Measurements from ENCODE around the gene ANKS1B.
"Not testable (repeated sequence)": the region's sequence is repeated elsewhere in the genome, so short reads cannot be mapped to it uniquely, and the experiment has no call there.

Gene ANKS1B

DNA sequence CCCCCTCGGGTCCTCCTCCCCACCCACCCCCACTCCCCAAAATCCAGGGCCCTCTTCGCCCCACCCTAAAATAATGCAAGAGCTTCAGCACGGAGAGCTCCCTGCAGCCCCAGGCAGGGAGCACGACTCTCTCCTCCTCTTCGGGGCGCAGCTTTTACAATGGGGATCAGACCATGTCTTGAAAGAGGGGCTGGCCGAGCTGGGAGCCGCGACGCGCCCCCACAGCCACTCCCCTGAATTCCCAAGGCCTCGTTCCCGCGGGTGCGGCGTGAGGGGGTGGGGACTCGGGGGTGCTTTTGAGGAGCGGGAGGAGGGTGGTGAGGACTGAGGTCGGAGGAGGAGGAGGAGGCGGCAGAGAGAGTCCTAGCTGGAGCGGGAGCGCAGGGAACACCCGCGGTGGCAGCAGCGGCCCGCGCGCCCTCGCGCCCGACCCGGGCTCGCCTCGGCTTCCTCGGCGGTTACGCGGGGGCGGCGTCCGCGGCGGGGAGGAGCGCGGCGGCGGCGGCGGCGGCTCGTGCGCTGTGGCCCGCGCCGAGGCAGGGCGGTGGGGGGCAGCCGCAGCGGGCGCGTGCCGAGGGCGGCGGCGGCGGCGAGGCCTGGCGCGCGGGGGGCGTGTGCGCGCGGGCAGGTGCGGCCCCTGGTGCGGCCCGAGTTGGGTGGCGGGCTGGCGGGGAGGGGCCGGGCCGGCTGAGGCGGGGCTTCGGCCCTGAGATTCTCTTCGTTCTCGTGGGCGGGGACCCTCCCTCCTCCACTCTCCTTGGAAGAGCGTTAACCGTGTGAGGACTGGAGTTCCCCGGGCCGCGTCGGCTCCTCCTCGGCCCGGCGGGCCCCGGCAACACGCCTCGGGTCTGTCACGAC lies at the start of gene ANKS1B:
ANKS1B (minus strand) TSS at position 666 of the 858 bp plus-strand sequence. CDS start 699 bp downstream, outside the sequence.
- DNase-seq = peak; percentile 26

DNA sequence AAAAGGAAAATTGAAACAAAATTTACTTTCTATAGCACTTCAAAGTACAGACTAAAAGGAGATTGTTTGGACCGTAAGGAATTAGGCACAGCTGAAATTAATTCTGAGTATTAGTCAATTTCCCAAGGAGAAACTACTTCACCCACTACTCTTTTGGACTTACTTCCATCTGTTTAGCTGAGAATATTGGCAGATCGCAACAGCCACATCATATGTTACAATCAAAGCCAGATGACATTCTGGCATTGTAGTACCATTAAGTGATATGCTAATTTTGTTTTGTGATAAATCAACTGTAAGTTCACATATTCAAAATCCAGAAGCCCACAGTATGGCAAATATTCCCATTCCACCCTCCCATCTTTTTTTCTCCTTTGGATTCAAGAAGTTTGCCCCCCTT lies 47.1 kb upstream of the ANKS1B start:
- no peak for DNase-seq

DNA sequence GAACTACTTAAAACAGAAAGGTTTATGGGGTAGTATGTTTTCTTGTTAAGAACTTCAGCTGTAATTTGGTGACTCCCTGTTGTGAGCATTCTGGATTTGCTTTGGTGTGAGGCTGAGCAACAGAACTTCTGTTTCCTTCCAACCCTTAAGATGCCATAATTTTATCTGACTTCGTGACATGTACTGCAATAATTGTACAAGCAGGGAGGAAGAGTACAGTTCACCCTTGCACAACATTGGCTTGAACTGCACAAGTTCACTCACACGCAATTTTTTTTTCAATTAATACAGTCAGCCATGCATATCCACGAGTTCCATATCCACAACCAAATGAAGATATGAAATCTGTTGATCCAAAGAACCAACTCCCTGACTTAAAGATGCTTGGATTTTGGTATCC lies 42.9 kb upstream of the ANKS1B start:
- DNase-seq = no peak

DNA sequence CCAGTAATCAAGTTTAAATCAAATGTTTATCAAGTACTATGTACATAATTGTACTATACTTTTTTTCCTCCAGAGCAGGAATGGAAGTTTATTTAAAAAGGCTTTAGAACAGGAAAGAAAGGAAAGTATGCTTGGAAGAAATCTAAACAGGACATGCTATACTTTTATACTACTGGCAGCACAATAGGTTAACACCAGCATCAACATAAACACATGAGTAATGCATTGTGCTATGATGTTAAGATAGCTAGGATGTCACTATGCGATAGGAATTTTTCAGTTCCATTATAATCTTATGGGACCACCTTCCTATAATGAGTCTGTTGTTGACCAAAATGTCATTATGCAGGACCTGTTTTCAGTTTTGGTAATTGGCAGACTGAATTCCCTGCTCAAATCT lies 41.5 kb upstream of the ANKS1B start:
- DNase-seq = no peak

DNA sequence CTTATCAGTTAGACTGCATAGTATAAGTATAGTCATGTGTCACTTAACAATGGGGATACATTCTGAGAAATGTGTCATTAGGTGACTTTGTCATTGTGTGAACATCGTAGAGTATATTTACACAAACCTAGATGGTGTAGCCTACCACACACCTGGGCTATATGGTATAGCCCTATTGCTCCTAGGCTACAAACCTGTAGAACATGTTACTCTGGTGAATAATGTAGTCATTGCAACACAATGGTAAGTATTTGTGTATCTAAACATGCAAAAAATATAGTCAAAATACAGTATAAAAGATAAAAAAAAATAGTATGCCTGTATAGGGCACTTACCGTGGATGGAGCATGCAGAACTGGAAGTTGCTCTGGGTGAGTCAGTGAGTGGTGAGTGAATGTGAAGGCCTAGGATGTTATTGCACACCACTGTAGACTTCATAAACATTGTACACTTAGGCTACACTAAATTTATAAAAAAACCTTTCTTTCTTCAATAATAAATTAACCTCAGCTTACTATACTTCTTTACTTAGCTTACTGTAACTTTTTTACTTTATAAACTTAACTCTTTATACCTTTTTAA lies 40.3 kb upstream of the ANKS1B start:
- no peak for DNase-seq

DNA sequence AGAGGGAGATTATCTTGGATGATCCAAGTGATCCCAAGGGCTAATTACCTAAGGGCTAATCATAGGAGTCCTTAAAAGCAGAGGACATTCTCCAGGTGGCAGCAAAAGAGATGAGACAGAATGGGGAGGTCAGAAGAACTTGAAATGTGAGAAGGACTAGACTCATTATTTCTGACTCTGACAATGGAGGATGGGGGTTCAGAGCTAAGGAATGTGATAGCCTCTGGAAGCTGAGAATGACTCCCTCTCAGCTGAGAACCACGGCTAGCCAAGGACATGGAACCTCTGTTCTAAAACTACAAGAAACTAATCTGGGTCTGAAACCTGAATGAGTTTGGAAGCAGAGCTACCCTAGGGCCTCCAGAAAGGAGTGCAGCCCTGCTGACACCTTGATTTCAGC lies 35.6 kb upstream of the ANKS1B start:
- no peak for DNase-seq

DNA sequence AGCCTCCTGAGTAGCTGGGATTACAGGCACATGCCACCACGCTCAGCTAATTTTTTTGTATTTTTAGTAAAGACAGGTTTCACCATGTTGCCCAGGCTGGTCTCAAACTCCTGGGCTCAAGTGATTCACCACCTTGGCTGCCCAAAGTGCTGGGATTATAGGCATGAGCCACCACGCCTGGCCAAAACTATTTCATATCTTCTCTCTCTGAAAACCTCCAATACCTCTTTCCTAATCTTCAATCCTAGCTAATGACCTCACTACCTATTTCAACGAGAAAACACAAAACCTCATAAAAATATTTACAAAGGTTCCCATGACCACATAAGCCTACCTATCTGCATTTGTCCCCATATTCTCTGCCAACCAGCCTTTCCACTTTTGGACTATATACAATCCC lies 32.3 kb upstream of the ANKS1B start:
- no peak for DNase-seq

DNA sequence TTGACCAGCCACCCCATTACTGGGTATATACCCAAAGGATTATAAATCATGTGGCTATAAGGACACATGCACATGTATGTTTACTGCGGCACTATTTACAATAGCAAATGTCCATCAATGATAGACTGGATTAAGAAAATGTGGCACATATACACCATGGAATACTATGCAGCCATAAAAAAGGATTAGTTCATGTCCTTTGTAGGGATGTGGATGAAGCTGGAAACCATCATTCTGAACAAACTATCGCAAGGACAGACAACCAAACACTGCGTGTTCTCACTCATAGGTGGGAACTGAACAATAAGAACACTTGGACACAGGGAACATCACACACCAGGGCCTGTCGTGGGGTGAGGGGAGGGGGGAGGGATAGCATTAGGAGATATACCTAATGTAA lies 31.6 kb upstream of the ANKS1B start:
- not testable (repeated sequence) for DNase-seq

DNA sequence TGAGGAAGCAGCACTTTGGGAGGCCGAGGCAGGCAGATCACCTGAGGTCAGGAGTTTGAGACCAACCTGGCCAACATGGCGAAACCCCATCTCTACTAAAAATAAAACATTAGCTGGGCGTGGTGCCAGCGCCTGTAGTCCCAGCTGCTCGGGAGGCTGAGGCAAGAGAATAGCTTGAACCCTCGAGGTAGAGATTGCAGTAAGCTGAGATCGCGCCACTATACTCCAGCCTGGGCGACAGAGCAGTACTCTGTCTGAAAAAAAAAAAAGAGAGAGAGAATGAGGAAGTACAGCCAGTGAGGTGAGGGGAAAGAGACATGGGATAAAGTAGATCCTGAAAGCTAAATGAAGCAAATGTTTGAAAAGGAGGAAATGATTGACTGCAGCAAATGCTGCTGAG lies 21.1 kb upstream of the ANKS1B start:
- not testable (repeated sequence) for DNase-seq

DNA sequence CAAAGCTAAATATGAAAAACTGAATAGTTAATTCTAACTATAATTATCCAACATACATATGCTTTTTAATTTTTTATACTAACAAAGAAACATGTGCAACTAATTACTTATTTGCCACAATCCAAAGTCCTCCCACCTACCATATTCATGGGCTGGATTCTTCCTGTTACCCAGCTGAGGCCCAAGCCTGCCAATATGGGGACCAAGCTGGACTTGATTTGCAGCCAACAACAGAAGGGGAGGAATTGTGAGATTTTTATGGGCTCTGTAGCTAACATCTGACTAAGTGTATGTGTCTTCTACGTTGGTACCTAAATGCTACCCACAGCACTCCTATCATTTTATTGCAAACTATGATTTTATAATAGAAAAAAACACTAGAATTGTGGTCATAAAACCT lies 13.1 kb upstream of the ANKS1B start:
- no peak for DNase-seq

DNA sequence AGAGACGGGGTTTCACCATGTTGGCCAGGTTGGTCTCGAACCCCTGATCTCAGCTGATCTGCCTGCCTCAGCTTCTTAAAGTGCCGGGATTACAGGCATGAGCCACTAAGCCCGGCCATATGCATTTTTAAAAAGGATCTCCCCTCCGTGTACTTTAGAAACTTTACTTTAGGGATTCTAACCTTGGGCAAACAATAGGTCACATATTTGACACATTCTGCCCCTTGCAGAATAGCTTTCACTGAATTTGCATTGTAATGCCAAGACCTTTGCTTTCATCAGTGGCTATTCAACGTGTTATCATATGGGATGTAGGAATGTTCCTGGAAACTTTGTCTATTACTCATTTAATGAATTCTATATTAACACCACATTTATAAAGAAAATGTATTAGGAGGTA lies 11.4 kb upstream of the ANKS1B start:
- no peak for DNase-seq

DNA sequence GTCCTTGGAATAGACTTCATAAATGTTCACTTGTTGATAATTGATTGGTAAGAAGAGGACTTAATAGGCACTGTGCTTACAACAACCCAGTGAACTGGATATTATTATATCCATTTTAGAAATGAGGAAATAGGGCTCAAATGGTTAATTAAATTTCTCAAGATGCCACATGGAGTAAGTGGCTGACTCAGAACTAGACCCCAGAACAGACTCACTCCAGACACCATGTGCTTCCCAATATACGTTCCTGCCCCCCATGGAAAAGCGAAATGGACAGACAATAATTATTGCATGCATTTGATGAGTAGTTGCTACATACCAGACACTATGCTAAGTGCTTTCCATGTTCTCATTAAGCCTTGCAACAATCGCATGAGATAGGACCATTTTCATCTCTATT lies 895 bp upstream of the ANKS1B start:
- DNase-seq = no peak

DNA sequence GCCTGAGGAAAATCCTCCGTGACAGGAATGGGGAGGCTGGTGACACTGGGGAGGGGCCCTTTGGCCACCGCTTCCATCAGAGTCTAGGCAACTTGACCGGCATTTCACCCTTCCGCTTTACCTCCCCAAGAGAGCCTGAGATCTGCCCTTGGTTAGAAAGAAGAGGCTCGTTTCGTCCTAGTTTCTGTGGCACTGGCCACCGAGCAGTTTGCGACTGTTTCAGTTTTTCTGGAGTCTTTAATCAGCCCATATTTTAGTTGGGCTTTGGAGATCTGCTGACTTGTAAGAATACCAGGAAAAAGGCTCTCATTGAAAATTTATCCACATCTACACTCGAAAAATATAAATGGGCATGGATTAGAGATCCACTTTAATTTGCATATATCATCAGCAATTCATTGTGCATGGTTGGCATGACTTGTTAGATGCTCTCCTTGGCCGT lies 414 bp upstream of the ANKS1B start:
- DNase-seq = no peak

DNA sequence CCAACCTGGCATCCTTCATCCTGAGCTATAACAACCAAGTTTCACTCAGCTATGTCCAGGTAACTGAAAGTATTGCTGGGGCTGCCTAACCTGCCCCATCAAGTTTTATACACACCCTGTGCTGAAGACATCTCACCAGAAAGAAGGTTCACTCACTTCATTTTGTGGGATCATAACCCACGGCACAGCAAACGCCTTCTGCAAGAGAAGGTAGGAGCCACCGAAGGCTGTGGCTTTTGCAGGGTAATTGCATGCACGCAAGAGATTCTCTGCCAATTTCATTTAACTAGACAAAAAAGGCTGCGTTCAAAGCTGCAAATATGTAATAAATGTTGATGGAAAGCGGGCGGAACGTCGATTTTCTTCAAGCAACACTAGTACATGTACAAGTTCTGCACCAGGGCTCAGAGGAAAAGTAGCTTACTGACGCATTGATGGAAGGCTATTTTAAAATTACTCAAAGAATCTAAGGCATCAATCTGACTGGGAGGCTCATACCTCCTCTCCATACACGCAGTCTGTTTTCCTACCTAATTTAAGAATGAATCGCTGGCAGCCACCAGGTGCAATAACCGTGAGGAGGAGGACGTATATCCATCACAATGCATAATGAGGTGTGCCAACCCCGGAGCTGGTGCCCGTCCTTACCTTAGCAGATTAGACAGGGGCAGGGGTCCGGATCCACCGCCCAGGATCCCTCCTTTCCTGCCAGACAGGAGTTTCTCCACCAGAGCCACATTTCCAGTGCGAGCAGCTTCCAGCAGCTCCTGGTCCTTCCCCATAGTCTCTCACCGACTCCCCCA lies 1.1 kb downstream of the ANKS1B start:
- DNase-seq = no peak

DNA sequence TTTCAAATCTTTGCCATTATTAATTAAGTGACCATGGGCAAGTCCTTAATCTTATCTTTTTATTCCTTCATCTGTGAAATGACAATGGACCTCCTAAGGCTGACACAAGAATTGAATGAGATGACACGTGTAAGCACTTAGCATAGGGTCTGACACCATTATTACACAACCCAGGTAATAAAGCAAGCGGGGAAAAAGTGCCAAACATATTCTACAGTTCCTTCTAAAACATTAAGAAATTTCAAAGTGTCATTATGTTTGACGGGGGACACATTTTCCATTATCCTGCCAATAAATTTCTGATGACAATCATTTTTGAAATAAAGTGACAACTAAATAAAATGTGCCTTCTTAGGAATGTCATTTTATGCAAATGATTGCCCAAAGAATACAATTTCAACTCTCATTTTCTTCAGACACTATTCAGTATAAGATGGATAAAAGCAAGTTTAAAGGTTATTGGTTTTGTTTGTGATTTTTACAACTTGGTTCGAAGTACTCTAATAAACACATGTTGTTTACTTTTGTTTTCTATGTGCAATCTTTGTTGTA lies 3.0 kb downstream of the ANKS1B start:
- DNase-seq = no peak

DNA sequence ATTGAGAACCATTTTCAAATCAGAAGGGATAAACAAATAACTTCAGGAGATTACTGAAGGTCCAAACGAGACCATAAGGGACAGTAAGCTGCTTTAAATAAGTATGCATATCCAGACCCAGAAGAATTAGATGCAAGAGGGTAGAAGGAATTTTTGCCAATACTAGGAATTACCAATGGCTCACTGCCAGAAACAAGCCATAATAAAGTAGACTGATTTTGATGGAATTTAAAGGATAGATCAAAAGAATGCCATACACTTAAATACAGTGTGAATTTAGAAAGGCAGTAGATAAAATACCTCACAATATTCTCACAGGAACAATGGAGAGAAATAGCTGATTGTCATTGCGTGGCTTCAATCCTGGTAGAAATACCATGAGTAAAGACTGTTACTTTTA lies 5.3 kb downstream of the ANKS1B start:
- no peak for DNase-seq

DNA sequence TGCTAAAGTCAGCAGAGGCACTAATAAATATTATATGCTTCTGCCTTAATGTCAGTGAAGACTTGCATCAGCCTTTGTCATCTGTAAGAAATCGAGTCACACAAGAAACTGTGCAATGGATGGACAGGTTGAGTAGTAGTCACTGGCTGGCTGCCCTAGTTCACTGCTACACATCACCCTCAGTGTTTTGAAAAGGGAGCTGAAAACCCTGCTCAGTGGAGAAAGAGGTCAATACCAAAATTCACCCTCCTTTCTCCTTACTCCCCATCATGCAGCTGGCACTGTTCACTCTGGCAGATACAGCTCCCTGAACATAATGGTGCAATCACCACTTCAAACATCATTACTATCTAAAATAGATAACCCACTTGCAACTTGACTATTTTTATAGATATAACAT lies 6.6 kb downstream of the ANKS1B start:
- DNase-seq = no peak

DNA sequence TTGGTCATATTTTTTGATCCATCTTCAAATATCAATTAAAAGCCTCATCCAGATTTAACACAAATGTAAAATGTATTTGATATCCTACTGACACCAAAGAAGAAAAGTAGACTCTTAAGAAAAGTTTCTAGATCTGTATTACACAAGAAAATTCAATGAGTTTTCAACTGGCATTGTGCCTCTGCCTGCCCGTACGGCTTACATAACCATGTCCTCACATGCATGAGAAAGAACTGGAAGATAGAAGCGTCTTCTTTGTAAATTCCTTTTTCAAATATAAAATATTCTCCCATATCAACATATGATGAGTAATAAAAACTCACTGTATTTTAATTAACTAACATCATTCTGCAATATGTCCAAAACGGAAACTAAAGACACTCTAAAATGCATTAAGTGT lies 7.2 kb downstream of the ANKS1B start:
- DNase-seq = no peak

DNA sequence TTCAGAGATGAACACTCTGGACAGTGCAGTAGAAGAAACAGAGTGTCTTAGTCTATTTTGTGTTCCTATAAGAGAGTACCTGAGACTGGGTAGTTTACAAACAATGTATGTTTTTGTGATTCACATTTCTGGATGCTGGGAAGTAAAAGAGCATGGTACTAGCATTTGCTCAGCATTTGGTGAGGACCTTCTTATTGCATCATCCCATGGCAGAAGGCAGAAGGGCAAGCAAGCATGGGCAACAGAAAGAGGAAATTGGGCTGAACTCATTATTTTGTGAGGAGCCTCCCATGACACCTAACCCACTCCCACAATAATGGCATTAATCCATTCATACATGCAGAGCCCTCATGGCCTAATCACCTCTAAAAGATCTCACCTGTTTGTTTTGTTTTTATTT lies 8.0 kb downstream of the ANKS1B start:
- no peak for DNase-seq

DNA sequence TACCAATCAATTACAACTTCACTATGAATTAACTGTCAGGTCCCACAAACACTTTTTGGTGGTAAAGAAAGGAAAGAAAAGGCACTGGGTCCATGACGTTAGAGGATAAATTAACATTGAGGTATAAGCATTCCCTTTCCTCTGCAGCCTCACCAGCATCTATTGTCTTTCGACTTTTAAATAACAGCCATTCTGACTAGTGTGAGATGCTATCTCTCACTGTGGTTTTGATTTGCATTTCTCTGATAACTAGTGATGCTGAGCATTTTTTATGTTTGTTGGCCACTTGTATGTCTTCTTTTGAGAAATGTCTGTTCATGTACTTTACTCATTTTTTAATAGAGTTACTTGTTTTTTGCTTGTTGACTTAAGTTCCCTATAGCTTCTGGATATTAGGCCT lies 9.4 kb downstream of the ANKS1B start:
- no peak for DNase-seq

DNA sequence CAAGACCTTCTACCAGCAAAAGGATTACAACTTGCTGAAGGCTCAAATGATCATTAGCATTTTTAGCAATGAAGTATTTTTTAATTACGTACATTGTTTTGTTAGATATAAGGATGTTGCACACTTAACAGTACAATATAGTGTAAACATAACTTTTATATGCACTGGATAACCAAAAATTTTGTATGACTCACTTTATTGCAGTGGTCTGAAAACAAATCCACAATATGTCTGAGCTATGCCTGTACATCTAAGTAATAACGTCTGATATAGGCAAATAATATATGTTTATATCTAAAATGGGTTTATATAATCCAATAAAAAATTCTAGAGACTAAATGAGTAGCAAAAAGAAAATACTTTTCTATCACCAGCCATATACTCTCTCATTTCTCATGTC lies 10.6 kb downstream of the ANKS1B start:
- DNase-seq = no peak

DNA sequence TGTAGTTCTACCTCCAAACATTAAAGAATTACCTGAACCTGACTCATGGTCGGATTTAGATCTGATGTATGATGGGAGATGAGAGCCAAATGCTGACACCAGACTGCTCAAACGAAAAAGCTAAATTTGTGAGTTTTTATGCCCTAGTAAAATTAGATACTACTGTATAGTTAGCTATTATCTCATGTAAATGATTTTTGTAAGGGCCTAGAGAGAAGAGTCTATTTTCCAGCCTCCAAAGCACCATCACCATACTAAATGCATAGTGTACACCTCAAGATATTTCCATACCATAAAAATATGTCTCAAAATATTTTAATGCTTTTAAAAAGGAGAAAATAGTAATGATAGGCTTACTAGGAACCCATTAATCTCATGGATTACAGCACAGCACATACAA lies 18.3 kb downstream of the ANKS1B start:
- no peak for DNase-seq

DNA sequence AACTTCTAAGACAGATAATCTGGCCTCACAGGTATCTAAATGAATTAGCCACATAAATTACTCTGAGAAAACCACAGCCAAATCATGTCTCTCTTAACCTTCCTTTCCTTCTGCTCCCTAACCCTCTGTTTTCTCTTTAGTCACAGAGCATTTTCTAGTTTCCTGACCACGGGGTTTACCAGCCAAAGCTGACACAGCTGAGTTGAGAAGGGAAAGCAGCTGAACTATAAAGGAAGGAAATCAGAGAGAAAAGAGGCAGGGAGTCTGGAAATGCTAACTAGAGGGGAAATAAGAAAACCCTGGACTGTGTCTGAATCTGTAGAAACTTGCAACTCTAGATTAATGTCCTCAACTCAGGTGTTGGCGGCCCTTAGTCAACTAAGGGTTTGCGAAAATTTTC lies 24.4 kb downstream of the ANKS1B start:
- DNase-seq = no peak

Measured in activated CD4-positive, alpha-beta T cell treated with anti-CD3 and anti-CD28 coated beads for 48 hours (primary cell).